Gastrocnemius medialis (tissue), 4 donors: ENCODE data around the gene RAET1L. TPM values are rescaled to one million over a fixed set of nuclear protein-coding genes. Genes with fewer than 3 reads are reported as not detected.
"Not testable (repeated sequence)": the region's sequence is repeated elsewhere in the genome, so short reads cannot be mapped to it uniquely, and the experiment has no call there.

Experiments used
- ATAC-seq, 2 donors: fragments of 150-250 bp; one replicate each; pipeline ENCODE4 v1.9.1; 2016
- DNase-seq, 2 donors: peaks; one replicate each; pipeline ENCODE4 v3.0.0-alpha.2; 2019
- H3K27ac ChIP-seq, 4 donors: fragments of 200-600 bp; sonication (generic); 1 replicate in 1 of 4; 2 replicates in 3 of 4; pipeline ENCODE4 v1.5.1; 2016 to 2018; ENCODE audit warnings: mild to moderate bottlenecking in 2 of 4, moderate library complexity in 1 of 4
- H3K27me3 ChIP-seq, 3 donors: fragments of 200-600 bp; sonication (generic) in 2 of 3; 1 replicate in 1 of 3; 2 replicates in 2 of 3; pipeline versions ENCODE4 v1.5.1 to v1.6.0; 2016 to 2019; ENCODE audit warnings: mild to moderate bottlenecking in 1 of 3, moderate library complexity in 1 of 3
- H3K36me3 ChIP-seq, 2 donors: fragments of 200-600 bp; sonication (generic) in 1 of 2; one replicate each; pipeline ENCODE4 v1.5.1; 2017 to 2018
- H3K4me1 ChIP-seq, 2 donors: fragments of 200-600 bp; sonication (generic) in 1 of 2; one replicate each; pipeline ENCODE4 v1.5.1; 2016 to 2017; ENCODE audit warnings: mild to moderate bottlenecking in 2 of 2
- H3K4me3 ChIP-seq, 4 donors: fragments of 200-600 bp; sonication (generic) in 3 of 4; 1 replicate in 1 of 4; 2 replicates in 3 of 4; pipeline ENCODE4 v1.5.1; 2016 to 2019; ENCODE audit warnings: mild to moderate bottlenecking in 2 of 4
- H3K9me3 ChIP-seq, 3 donors: fragments of 200-600 bp; sonication (generic) in 2 of 3; 1 replicate in 1 of 3; 2 replicates in 2 of 3; pipeline ENCODE4 v1.5.1; 2016 to 2019
- POLR2A ChIP-seq, 2 donors: fragments of 450-650 bp; IDR thresholded peaks; one replicate each; pipeline ENCODE4 v1.6.1; 2017; ENCODE audit warnings: antibody characterized with exemption in 2 of 2, mild to moderate bottlenecking in 2 of 2, moderate library complexity in 2 of 2
- in situ Hi-C, 4 donors: fragments of 200-750 bp; cut with MboI; loops; one replicate each; pipeline versions ENCODE4 v1.15.0 to v1.8.0; 2017; ENCODE audit warnings: low sequenced_read_pairs in 4 of 4
- intact Hi-C: fragments of 100-400 bp; cut with DNase I; formaldehyde crosslinking; loops from one replicate; pipeline ENCODE4 v1.15.1; 2023; ENCODE audit warnings: low total_unique reads
- total RNA-seq, 4 donors: library from RNA; depleted of rRNA; stranded (reverse); fragments of >200 nt; gene quantifications; one replicate each; pipeline versions ENCODE4 v1.1.0 to v1.2.3, GENCODE V29; 2016
- TF ChIP-seq, protein P1 (sequence below), 5 experiments: fragments of 450-650 bp in 3 of 5; fragments of 200-600 bp in 2 of 5; sonication (generic) in 2 of 5; IDR thresholded peaks in 4 of 5; conservative IDR thresholded peaks in 1 of 5; 1 replicate in 4 of 5; 2 replicates in 1 of 5; pipeline ENCODE4 v1.5.1; 2016 to 2019; ENCODE audit warnings: antibody characterized with exemption in 5 of 5, mild to moderate bottlenecking in 3 of 5, moderate library complexity in 3 of 5

The RAET1L gene
- total RNA-seq, 4 donors from 2014 or later: not detected

DNA sequence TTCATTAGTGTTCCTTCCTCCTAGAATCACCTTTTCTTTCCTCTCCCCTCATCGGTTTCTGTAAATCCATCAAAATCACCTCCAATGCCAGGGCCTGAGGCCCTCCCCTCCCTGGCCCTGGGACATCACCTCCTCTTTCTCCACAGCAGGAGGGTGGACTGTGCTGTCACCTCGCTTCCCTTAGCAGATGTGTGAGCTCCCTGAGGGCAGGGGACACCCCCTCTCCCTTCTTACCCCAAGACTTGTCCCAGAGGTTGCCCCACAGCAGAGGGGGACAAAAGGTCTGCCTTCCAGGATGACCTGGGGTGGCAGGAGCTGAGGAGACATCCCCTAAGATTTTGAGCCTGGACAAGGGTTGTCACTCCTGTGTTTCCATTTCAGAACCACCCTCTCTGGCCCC, 55.7 kb downstream of the RAET1L start:
- ATAC-seq (no peak), DNase-seq (no peak)
- intact Hi-C loops (no loop called here), in situ Hi-C loops (no loop called here)
- Histone ChIP-seq H3K4me3 (no peak overlapping the region), H3K9me3 (no peaks in the 10 kb centered on the region), H3K36me3 (no peaks in the 10 kb centered on the region), H3K27me3 (peaks cover 23 to 29% (median 29%) of the 10 kb centered on the region in 3 donors), H3K27ac (no peak overlapping the region), H3K4me1 (peaks cover 7 to 9% of the 10 kb centered on the region in 2 donors)
- TF ChIP-seq, protein P1, sequence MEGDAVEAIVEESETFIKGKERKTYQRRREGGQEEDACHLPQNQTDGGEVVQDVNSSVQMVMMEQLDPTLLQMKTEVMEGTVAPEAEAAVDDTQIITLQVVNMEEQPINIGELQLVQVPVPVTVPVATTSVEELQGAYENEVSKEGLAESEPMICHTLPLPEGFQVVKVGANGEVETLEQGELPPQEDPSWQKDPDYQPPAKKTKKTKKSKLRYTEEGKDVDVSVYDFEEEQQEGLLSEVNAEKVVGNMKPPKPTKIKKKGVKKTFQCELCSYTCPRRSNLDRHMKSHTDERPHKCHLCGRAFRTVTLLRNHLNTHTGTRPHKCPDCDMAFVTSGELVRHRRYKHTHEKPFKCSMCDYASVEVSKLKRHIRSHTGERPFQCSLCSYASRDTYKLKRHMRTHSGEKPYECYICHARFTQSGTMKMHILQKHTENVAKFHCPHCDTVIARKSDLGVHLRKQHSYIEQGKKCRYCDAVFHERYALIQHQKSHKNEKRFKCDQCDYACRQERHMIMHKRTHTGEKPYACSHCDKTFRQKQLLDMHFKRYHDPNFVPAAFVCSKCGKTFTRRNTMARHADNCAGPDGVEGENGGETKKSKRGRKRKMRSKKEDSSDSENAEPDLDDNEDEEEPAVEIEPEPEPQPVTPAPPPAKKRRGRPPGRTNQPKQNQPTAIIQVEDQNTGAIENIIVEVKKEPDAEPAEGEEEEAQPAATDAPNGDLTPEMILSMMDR (IDR thresholded peaks at IDR 0.05 in 4 of 5, conservative IDR thresholded peaks at IDR 0.05 in 1 of 5): no peak
- TF ChIP-seq POLR2A (IDR thresholded peaks at IDR 0.05): no peak

DNA sequence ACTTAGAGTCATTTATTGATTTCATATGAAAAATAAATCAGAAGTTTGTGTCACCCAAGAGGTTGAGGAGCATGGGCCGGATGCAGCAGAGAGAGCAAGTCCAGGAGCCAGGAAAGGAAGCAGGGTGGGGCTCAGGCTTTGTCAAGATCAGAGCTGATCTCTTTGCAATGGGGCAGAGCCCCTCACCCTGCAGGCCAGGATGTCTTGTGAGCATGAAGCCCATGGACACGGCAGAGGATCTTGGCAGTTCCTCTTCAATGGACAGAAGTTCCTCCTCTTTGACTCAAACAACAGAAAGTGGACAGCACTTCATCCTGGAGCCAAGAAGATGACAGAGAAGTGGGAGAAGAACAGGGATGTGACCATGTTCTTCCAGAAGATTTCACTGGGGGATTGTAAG, 56.4 kb downstream of the RAET1L start:
- Histone ChIP-seq H3K4me1 (peaks cover 11 to 16% of the 10 kb centered on the region in 2 donors), H3K27me3 (peaks cover 30 to 36% (median 35%) of the 10 kb centered on the region in 3 donors)
- H3K9me3 ChIP-seq, intact Hi-C loops, in situ Hi-C loops, ATAC-seq, H3K36me3 ChIP-seq, DNase-seq, H3K27ac ChIP-seq, H3K4me3 ChIP-seq: not testable (repeated sequence)

Other genes starting within 250 kb of the RAET1L start
- gene LRP11, start 161.2 kb downstream of the RAET1L start, total RNA-seq: 10 to 100 TPM in 1 of 4 donors, 1 to 10 TPM in 3; 5.5 to 19.8 (median 6.1) TPM
- 1 to 10 TPM in 1 of 4 donors, not detected in 3; 3.9 TPM for gene RAET1E, start 127.4 kb downstream of the RAET1L start, total RNA-seq
- under 1 TPM in 1 of 4 donors, not detected in 3; 0.89 TPM for gene RAET1G, start 102.4 kb downstream of the RAET1L start, total RNA-seq
- gene ULBP2, start 83.5 kb downstream of the RAET1L start, total RNA-seq: under 1 TPM in 2 of 4 donors, not detected in 2; 0.44 to 0.49 TPM
- gene ULBP1, start 61.6 kb downstream of the RAET1L start, total RNA-seq: under 1 TPM in 1 of 4 donors, not detected in 3; 0.16 TPM
- 1 to 10 TPM in 1 of 4 donors, not detected in 3; 1.1 TPM for gene ULBP3, start 43.6 kb upstream of the RAET1L start, total RNA-seq
- 10 to 100 TPM; 14.9 to 37.0 (median 21.7) TPM for gene PPP1R14C, start 117.5 kb upstream of the RAET1L start, total RNA-seq